OCI-LY3 (cell line): ENCODE results near the gene CCDC85B.

Experiments used
- EZH2phosphoT487 ChIP-seq: fragments of 200-600 bp; shearing (Covaris generic); IDR thresholded peaks from 2 replicates; pipeline ENCODE4 v1.6.1; 2018; ENCODE audit warnings: antibody characterized with exemption, mixed run types, low read depth
- TF ChIP-seq, protein P1 (sequence below): fragments of 200-600, 300-600 bp; sonication (generic); IDR thresholded peaks from 2 replicates; pipeline ENCODE4 v1.5.1; 2014; ENCODE audit warnings: antibody characterized with exemption, low read length, low read depth

DNA sequence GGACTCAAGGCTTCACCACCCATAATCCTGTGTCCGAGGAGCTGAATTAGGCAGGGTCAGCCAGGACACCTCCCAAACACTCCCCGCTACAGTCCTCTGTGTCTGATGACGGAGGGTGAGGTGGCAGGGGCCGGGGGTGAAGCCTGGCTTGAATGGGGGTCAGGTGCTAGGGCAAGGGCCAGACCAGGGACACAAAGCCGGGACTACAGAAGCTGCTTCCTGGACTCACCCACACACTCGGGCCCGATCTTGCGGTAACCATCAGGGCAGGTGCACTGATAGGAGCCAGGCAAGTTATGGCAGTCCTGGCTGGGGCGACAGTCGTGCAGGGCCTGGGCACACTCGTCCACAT lies 20.2 kb upstream of the CCDC85B start:
- TF ChIP-seq, protein P1, sequence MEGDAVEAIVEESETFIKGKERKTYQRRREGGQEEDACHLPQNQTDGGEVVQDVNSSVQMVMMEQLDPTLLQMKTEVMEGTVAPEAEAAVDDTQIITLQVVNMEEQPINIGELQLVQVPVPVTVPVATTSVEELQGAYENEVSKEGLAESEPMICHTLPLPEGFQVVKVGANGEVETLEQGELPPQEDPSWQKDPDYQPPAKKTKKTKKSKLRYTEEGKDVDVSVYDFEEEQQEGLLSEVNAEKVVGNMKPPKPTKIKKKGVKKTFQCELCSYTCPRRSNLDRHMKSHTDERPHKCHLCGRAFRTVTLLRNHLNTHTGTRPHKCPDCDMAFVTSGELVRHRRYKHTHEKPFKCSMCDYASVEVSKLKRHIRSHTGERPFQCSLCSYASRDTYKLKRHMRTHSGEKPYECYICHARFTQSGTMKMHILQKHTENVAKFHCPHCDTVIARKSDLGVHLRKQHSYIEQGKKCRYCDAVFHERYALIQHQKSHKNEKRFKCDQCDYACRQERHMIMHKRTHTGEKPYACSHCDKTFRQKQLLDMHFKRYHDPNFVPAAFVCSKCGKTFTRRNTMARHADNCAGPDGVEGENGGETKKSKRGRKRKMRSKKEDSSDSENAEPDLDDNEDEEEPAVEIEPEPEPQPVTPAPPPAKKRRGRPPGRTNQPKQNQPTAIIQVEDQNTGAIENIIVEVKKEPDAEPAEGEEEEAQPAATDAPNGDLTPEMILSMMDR, result no peak
- no peak for TF ChIP-seq EZH2phosphoT487
